HL-60 (cell line): ENCODE data around the gene MIPOL1.

ENCODE experiments used
- DNase-seq, 2 experiments: peaks; one replicate each; pipeline ENCODE4 v3.0.0-alpha.2; 2010 to 2020; ENCODE audit warnings: low read depth in 1 of 2, low spot score in 1 of 2
- H3K27ac ChIP-seq: fragments of 250-450 bp; sonication (Bioruptor Pico); replicated peaks from 2 replicates; pipeline ENCODE4 v1.5.1; 2020; ENCODE audit warnings: mild to moderate bottlenecking, moderate library complexity
- H3K27me3 ChIP-seq: fragments of 250-450 bp; sonication (Bioruptor Pico); 2 replicates; pipeline ENCODE4 v1.5.1; 2021; ENCODE audit warnings: mild to moderate bottlenecking, moderate library complexity; ENCODE audit not compliant: insufficient read depth, poor library complexity, severe bottlenecking
- H3K4me3 ChIP-seq: replicated peaks from 2 replicates; pipeline ENCODE4 v1.5.1; 2011; ENCODE audit warnings: mild to moderate bottlenecking, control low read depth, low read length; ENCODE audit not compliant: insufficient read depth
- GABPA ChIP-seq: IDR thresholded peaks from 2 replicates; pipeline ENCODE4 v1.6.1; 2012; ENCODE audit warnings: low read depth
- POLR2AphosphoS5 ChIP-seq: IDR thresholded peaks from 2 replicates; pipeline ENCODE4 v1.6.1; 2012; ENCODE audit warnings: low read depth
- SPI1 ChIP-seq: IDR thresholded peaks from 2 replicates; pipeline ENCODE4 v1.6.1; 2012; ENCODE audit warnings: low read depth, mild to moderate bottlenecking, borderline replicate concordance
- TF ChIP-seq, protein P1 (sequence below): IDR thresholded peaks from one replicate; pipeline ENCODE4 v1.5.1; 2011; ENCODE audit warnings: low read length, control low read depth, inconsistent platforms; ENCODE audit not compliant: insufficient read depth
- TF ChIP-seq, protein P2 (sequence below): IDR thresholded peaks from 2 replicates; pipeline ENCODE4 v1.6.1; 2012; ENCODE audit warnings: low read depth; ENCODE audit not compliant: insufficient replicate concordance

Gene MIPOL1

DNA sequence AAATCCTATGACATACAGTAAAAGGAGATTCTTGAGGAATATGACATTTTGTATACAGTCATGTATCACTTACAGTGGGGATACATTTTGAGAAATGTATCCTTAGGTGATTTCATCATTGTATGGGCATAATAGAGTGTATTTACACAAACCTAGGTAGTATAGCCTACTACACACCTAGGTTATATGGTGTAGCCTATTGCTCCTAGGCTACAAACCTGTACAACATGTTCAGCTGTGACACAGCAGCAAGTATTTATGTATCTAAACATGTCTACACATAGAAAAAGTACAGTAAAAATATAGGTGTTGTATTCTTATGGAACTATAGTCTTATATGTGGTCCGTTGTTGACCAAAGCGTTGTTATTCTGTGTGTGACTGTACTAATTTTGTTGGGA lies 218.5 kb downstream of the MIPOL1 start:
- Histone ChIP-seq H3K27ac (no peak overlapping the region), H3K4me3 (no peak overlapping the region), H3K27me3 (no peaks in the 10 kb centered on the region)
- no peak for TF ChIP-seq GABPA
- TF ChIP-seq POLR2AphosphoS5 = no peak
- TF ChIP-seq, protein P1, sequence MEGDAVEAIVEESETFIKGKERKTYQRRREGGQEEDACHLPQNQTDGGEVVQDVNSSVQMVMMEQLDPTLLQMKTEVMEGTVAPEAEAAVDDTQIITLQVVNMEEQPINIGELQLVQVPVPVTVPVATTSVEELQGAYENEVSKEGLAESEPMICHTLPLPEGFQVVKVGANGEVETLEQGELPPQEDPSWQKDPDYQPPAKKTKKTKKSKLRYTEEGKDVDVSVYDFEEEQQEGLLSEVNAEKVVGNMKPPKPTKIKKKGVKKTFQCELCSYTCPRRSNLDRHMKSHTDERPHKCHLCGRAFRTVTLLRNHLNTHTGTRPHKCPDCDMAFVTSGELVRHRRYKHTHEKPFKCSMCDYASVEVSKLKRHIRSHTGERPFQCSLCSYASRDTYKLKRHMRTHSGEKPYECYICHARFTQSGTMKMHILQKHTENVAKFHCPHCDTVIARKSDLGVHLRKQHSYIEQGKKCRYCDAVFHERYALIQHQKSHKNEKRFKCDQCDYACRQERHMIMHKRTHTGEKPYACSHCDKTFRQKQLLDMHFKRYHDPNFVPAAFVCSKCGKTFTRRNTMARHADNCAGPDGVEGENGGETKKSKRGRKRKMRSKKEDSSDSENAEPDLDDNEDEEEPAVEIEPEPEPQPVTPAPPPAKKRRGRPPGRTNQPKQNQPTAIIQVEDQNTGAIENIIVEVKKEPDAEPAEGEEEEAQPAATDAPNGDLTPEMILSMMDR = no peak
- no peak for TF ChIP-seq SPI1
- TF ChIP-seq, protein P2, sequence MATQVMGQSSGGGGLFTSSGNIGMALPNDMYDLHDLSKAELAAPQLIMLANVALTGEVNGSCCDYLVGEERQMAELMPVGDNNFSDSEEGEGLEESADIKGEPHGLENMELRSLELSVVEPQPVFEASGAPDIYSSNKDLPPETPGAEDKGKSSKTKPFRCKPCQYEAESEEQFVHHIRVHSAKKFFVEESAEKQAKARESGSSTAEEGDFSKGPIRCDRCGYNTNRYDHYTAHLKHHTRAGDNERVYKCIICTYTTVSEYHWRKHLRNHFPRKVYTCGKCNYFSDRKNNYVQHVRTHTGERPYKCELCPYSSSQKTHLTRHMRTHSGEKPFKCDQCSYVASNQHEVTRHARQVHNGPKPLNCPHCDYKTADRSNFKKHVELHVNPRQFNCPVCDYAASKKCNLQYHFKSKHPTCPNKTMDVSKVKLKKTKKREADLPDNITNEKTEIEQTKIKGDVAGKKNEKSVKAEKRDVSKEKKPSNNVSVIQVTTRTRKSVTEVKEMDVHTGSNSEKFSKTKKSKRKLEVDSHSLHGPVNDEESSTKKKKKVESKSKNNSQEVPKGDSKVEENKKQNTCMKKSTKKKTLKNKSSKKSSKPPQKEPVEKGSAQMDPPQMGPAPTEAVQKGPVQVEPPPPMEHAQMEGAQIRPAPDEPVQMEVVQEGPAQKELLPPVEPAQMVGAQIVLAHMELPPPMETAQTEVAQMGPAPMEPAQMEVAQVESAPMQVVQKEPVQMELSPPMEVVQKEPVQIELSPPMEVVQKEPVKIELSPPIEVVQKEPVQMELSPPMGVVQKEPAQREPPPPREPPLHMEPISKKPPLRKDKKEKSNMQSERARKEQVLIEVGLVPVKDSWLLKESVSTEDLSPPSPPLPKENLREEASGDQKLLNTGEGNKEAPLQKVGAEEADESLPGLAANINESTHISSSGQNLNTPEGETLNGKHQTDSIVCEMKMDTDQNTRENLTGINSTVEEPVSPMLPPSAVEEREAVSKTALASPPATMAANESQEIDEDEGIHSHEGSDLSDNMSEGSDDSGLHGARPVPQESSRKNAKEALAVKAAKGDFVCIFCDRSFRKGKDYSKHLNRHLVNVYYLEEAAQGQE = no peak
- no peak for DNase-seq

DNA sequence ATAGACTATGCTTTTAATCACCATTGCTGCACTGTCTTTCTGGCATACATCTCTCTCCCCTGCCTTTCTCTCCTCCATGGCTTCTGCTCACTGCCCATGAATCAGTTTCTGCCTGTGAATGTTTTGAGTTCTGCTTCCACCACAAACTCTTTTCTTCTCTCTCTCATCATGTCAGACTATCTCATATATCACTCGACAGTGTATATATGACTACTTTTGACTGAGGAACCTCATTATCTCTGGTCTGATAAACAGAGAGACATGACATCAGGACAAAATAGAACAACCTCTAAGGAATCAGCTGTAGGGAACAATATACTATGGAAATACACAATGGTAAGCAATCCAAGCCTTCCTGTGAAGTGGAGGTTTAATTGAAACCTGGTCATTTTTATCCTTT lies 219.4 kb downstream of the MIPOL1 start:
- TF ChIP-seq SPI1 (no peak), GABPA (no peak), POLR2AphosphoS5 (no peak)
- TF ChIP-seq, protein P2 = no peak
- TF ChIP-seq, protein P1 = no peak
- H3K27ac ChIP-seq = no peak overlapping the region
- no peaks in the 10 kb centered on the region for H3K27me3 ChIP-seq
- no peak for DNase-seq
- H3K4me3 ChIP-seq = no peak overlapping the region

DNA sequence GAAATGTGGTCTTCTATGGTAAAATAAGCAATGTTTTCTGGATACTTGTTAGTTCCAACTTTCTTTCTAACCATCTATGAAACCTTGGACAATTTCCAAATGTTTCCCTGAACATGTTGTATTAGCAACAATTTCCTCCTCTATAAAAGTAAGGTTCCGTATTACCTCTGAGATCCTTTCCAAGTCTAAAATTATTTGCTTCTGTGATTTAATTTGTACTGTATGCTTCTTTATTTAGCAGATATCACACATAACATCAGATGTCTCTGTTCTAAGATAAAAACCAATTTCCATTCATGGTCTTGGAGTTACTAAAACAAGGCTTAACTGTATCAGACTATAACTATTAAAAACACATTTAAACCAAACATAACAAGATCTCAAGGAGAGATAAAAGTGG lies 220.1 kb downstream of the MIPOL1 start:
- no peak for DNase-seq
- TF ChIP-seq GABPA (no peak), SPI1 (no peak), POLR2AphosphoS5 (no peak)
- TF ChIP-seq, protein P2 = no peak
- TF ChIP-seq, protein P1 = no peak
- no peaks in the 10 kb centered on the region for H3K27me3 ChIP-seq
- H3K4me3 ChIP-seq = no peak overlapping the region
- H3K27ac ChIP-seq = no peak overlapping the region
